IMR-90 (cell line): ENCODE data around the gene RHOT1. TPM values are rescaled to one million over a fixed set of nuclear protein-coding genes. Genes with fewer than 3 reads are reported as not detected.

Experiments
- ATAC-seq: fragments of 200-7000 bp; cut with Tn5 transposase; 2 replicates; pipeline ENCODE4 v1.9.1; 2020; ENCODE audit warnings: low read depth, mild to moderate bottlenecking, moderate library complexity
- BruUV-seq: library from RNA; stranded (reverse); fragments of 400-500 nt; replicated peaks from 2 replicates; lab custom pipeline; 2021; lab: Mats Ljungman, UMichigan
- CTCF ChIA-PET: fragments of 300-600 bp; formaldehyde crosslinking; extraction: SDS; loops from one replicate; lab custom pipeline; 2021; ENCODE audit warnings: antibody characterized with exemption; lab: Yijun Ruan, JAX
- POLR2A ChIA-PET: fragments of 300-600 bp; sonication (Branson Sonifier 250); formaldehyde crosslinking; loops from one replicate; lab custom pipeline; 2022; ENCODE audit warnings: antibody characterized with exemption; ENCODE audit not compliant: unreplicated experiment; lab: Charles Lee
- DNase-seq: peaks from one replicate; pipeline ENCODE4 v3.0.0; 2013
- H2AFZ ChIP-seq: replicated peaks from 2 replicates; pipeline ENCODE3; 2013; ENCODE audit warnings: low read length, mild to moderate bottlenecking; ENCODE audit not compliant: poor library complexity
- H2AK5ac ChIP-seq: 2 replicates; pipeline ENCODE4 v1.6.1; 2013; ENCODE audit warnings: low read depth, low read length, inconsistent platforms
- H2AK9ac ChIP-seq: replicated peaks from 2 replicates; pipeline ENCODE3; 2013; ENCODE audit warnings: mild to moderate bottlenecking, low read depth, low read length, moderate library complexity; ENCODE audit not compliant: poor library complexity
- H2BK120ac ChIP-seq: 2 replicates; pipeline ENCODE4 v1.6.1; 2013; ENCODE audit warnings: low read depth, low read length, inconsistent platforms
- H2BK15ac ChIP-seq: 3 replicates; pipeline ENCODE4 v1.6.1; 2013; ENCODE audit warnings: low read depth, low read length, inconsistent platforms
- H2BK20ac ChIP-seq: 2 replicates; pipeline ENCODE4 v1.6.1; 2013; ENCODE audit warnings: low read depth, mild to moderate bottlenecking, inconsistent platforms, low read length, moderate library complexity
- H2BK5ac ChIP-seq: 2 replicates; pipeline ENCODE4 v1.6.1; 2013; ENCODE audit warnings: mild to moderate bottlenecking, low read depth, low read length, inconsistent platforms; ENCODE audit not compliant: poor library complexity, severe bottlenecking
- H3K14ac ChIP-seq: replicated peaks from 2 replicates; pipeline ENCODE4 v1.6.1; 2013; ENCODE audit warnings: low read depth, low read length, inconsistent platforms
- H3K18ac ChIP-seq: 2 replicates; pipeline ENCODE4 v1.6.1; 2013; ENCODE audit warnings: low read depth, low read length, control low read depth
- H3K23ac ChIP-seq: 2 replicates; pipeline ENCODE4 v1.6.1; 2013; ENCODE audit warnings: low read depth, low read length, inconsistent platforms
- H3K27ac ChIP-seq: 2 replicates; pipeline ENCODE4 v1.5.1; 2013; ENCODE audit warnings: mild to moderate bottlenecking, control low read depth, low read length; ENCODE audit not compliant: insufficient read depth
- H3K27me3 ChIP-seq: 2 replicates; pipeline ENCODE4 v1.6.1; 2013; ENCODE audit warnings: low read length; ENCODE audit not compliant: control insufficient read depth, insufficient read depth
- H3K36me3 ChIP-seq: 2 replicates; pipeline ENCODE4 v1.6.1; 2013; ENCODE audit warnings: low read length, mixed read lengths; ENCODE audit not compliant: control insufficient read depth, insufficient read depth
- H3K4ac ChIP-seq: 2 replicates; pipeline ENCODE4 v1.6.1; 2013; ENCODE audit warnings: low read depth, low read length, inconsistent platforms
- H3K4me1 ChIP-seq: 2 replicates; pipeline ENCODE4 v1.6.1; 2013; ENCODE audit warnings: low read length, mixed read lengths; ENCODE audit not compliant: control insufficient read depth, insufficient read depth
- H3K4me2 ChIP-seq: 2 replicates; pipeline ENCODE4 v1.6.1; 2013; ENCODE audit warnings: low read depth, mild to moderate bottlenecking, control low read depth, low read length, moderate library complexity
- H3K4me3 ChIP-seq: 2 replicates; pipeline ENCODE4 v1.5.1; 2013; ENCODE audit warnings: low read depth, mild to moderate bottlenecking, control low read depth, low read length, moderate library complexity; ENCODE audit not compliant: insufficient read depth
- H3K56ac ChIP-seq: 2 replicates; pipeline ENCODE4 v1.6.1; 2013; ENCODE audit warnings: low read length, inconsistent platforms; ENCODE audit not compliant: insufficient read depth; ENCODE audit errors: extremely low read depth
- H3K79me1 ChIP-seq, 2 experiments: 2 replicates each; pipeline ENCODE4 v1.6.1; 2013; ENCODE audit warnings: low read length in 2 of 2, inconsistent platforms in 1 of 2, low read depth in 1 of 2
- H3K9ac ChIP-seq: 2 replicates; pipeline ENCODE4 v1.6.1; 2013; ENCODE audit warnings: low read depth, low read length, control low read depth
- H3K9me1 ChIP-seq: 2 replicates; pipeline ENCODE4 v1.6.1; 2013; ENCODE audit warnings: low read length, inconsistent platforms; ENCODE audit not compliant: insufficient read depth
- H3K9me3 ChIP-seq: 2 replicates; pipeline ENCODE4 v1.6.1; 2013; ENCODE audit warnings: low read length; ENCODE audit not compliant: control insufficient read depth, insufficient read depth
- H4K20me1 ChIP-seq: 2 replicates; pipeline ENCODE4 v1.6.1; 2013; ENCODE audit warnings: low read length, inconsistent platforms; ENCODE audit not compliant: insufficient read depth
- H4K5ac ChIP-seq: 2 replicates; pipeline ENCODE4 v1.6.1; 2013; ENCODE audit warnings: mild to moderate bottlenecking, low read depth, low read length, control low read depth
- H4K8ac ChIP-seq, 2 experiments: 2 replicates each; pipeline ENCODE4 v1.6.1; 2013; ENCODE audit warnings: low read depth in 2 of 2, low read length in 2 of 2, control low read depth in 1 of 2, inconsistent platforms in 1 of 2
- H4K91ac ChIP-seq: 2 replicates; pipeline ENCODE4 v1.6.1; 2013; ENCODE audit warnings: low read depth, low read length, inconsistent platforms; ENCODE audit not compliant: insufficient read depth
- BHLHE40 ChIP-seq: fragments of 150-350 bp; IDR thresholded peaks from 2 replicates; pipeline ENCODE4 v1.6.1; 2016; ENCODE audit warnings: mild to moderate bottlenecking, low read depth, low read length
- CTCF ChIP-seq: conservative IDR thresholded peaks from 2 replicates; pipeline ENCODE4 v1.5.1; 2012; ENCODE audit warnings: mild to moderate bottlenecking, low read depth, low read length, improper control_type of control experiment
- ELK1 ChIP-seq: fragments of 150-350 bp; IDR thresholded peaks from 2 replicates; pipeline ENCODE4 v1.6.1; 2016; ENCODE audit warnings: low read depth, mild to moderate bottlenecking, low read length, moderate library complexity, borderline replicate concordance
- MAFK ChIP-seq: IDR thresholded peaks from 2 replicates; pipeline ENCODE4 v1.6.1; 2012; ENCODE audit warnings: low read depth, low read length, improper control_type of control experiment
- MAZ ChIP-seq: IDR thresholded peaks from 2 replicates; pipeline ENCODE4 v1.6.1; 2012; ENCODE audit warnings: low read depth, mild to moderate bottlenecking, low read length, improper control_type of control experiment, moderate library complexity, borderline replicate concordance
- NFE2L2 ChIP-seq: fragments of 150-350 bp; IDR thresholded peaks from 2 replicates; pipeline ENCODE4 v1.6.1; 2016; ENCODE audit warnings: low read depth, mild to moderate bottlenecking, low read length
- POLR2A ChIP-seq: IDR thresholded peaks from 2 replicates; pipeline ENCODE4 v1.6.1; 2012; ENCODE audit warnings: mild to moderate bottlenecking, low read depth, low read length
- RAD21 ChIP-seq: IDR thresholded peaks from 2 replicates; pipeline ENCODE4 v1.6.1; 2012; ENCODE audit warnings: low read length, improper control_type of control experiment
- RCOR1 ChIP-seq: IDR thresholded peaks from 2 replicates; pipeline ENCODE4 v1.6.1; 2012; ENCODE audit warnings: mild to moderate bottlenecking, low read length, improper control_type of control experiment; ENCODE audit not compliant: insufficient replicate concordance
- WGBS, 2 experiments: methylation state at CpG; one replicate each; pipeline versions ENCODE4 v1.1.5 to v1.1.7; 2013; ENCODE audit warnings: missing lambda C conversion rate in 2 of 2; ENCODE audit not compliant: insufficient read length in 1 of 2; ENCODE audit errors: extremely low coverage in 2 of 2; 5-methylcytosine and 5-hydroxymethylcytosine counted together
- dilution Hi-C: fragments of 300-500 bp; cut with HindIII; formaldehyde crosslinking; loops from one replicate; pipeline ENCODE4 v1.14.3; 2018; ENCODE audit warnings: low sequenced_read_pairs; ENCODE audit not compliant: unreplicated experiment
- in situ Hi-C: fragments of 300-500 bp; cut with MboI; formaldehyde crosslinking; loops from 3 replicates; pipeline ENCODE4 v1.14.3; 2019; ENCODE audit warnings: low sequenced_read_pairs, inconsistent platforms, mixed read lengths
- intact Hi-C: fragments of 100-400 bp; cut with micrococcal nuclease; formaldehyde crosslinking; loops from 2 replicates; pipeline ENCODE4 v1.10.0; 2022
- polyA plus RNA-seq, 3 experiments: library from polyadenylated mRNA; depleted of rRNA; stranded (reverse); fragments of >200 nt; gene quantifications; 2 replicates each; pipeline ENCODE4 v1.2.3, GENCODE V29; 2012; ENCODE audit warnings: low replicate concordance in 1 of 3
- total RNA-seq: library from RNA; depleted of rRNA; stranded (reverse); fragments of >200 nt; gene quantifications from 2 replicates; pipeline ENCODE4 v1.2.3, GENCODE V29; 2012

RHOT1 gene
- total and polyA plus RNA-seq, 2 of the 4 experiments (the other 2 are of a cell fraction): 27.4 to 27.6 TPM

- Histone ChIP-seq H2BK120ac (no peak overlapping the region), H2BK5ac (no peak overlapping the region), H3K14ac (no peak overlapping the region), H3K23ac (no peak overlapping the region), H3K4me2 (no peak overlapping the region), H3K27me3 (no peaks in the 10 kb centered on the region), H2BK20ac (no peak overlapping the region), H3K79me1 (peaks cover 18 to 79% of the 10 kb centered on the region in 2 experiments; a peak in 3 of 4 replicates), H3K27ac (no peak overlapping the region), H4K8ac (no peak overlapping the region), H3K18ac (no peak overlapping the region), H3K36me3 (peaks cover 9% of the 10 kb centered on the region), H3K9me1 (peaks cover 16% of the 10 kb centered on the region), H3K9me3 (no peaks in the 10 kb centered on the region), H3K9ac (no peak overlapping the region), H2BK15ac (no peak overlapping the region; the same call in 2 of the 3 replicates), H4K5ac (no peak overlapping the region), H2AK9ac (peak overlapping the region; percentile 58), H4K91ac (no peak overlapping the region), H2AK5ac (peak overlapping the region; percentile 53; the same call in 1 of the 2 replicates), H2AFZ (peak overlapping the region; percentile 59), H3K4me1 (peaks cover 12% of the 10 kb centered on the region), H3K56ac (no peak overlapping the region), H4K20me1 (peaks cover 29% of the 10 kb centered on the region; the same call in 1 of the 2 replicates), H3K4ac (no peak overlapping the region), H3K4me3 (no peak overlapping the region)
- 100% methylated on average over 1 of the region's 18 CpGs; no CpG with 5 or more reads in 1 of the 2 experiments for WGBS, 2 experiments
- BruUV-seq: no TSS peak
- no peak for ATAC-seq
- ChIA-PET POLR2A (interaction anchor here (0.5 kb wide), 1 partner anchor 274 kb away, joined by 3 read pairs; no protein-coding TSS in a partner anchor), CTCF (interaction anchor here (0.9 kb wide), 1 partner anchor 18 kb away, joined by 4 read pairs; no protein-coding TSS in a partner anchor)
- in situ Hi-C loops: no loop called here
- TF ChIP-seq BHLHE40 (no peak), RAD21 (no peak), POLR2A (no peak), RCOR1 (no peak), MAZ (no peak), ELK1 (no peak), CTCF (no peak), MAFK (no peak), NFE2L2 (no peak)
- DNase-seq: no peak
- intact Hi-C loops: loop anchor here (2.0 kb wide), 1 partner anchor 15 kb away; no protein-coding TSS in a partner anchor
- dilution Hi-C loops: no loop called here
Observed at GRCh38 chr17:32159586-32160438, 17.5 kb downstream of the RHOT1 start.
